Measurements from ENCODE around the gene AP3B1.
"Not testable (repeated sequence)": the region's sequence is repeated elsewhere in the genome, so short reads cannot be mapped to it uniquely, and the experiment has no call there.

AP3B1 gene

GRCh38 chr5:78137290-78137689, 157.2 kb downstream of the AP3B1 start:
- DNase-seq: no peak

- DNase-seq: no peak
Measured at GRCh38 chr5:78133423-78133822, 161.1 kb downstream of the AP3B1 start.

- no peak for DNase-seq
Measured at GRCh38 chr5:78132507-78132906, 162.0 kb downstream of the AP3B1 start.

- DNase-seq: no peak
Measured at GRCh38 chr5:78129597-78129996, 164.9 kb downstream of the AP3B1 start.

GRCh38 chr5:78127875-78128274, 166.6 kb downstream of the AP3B1 start:
- DNase-seq: no peak

- DNase-seq: no peak
Measured at GRCh38 chr5:78126536-78126935, 168.0 kb downstream of the AP3B1 start.

GRCh38 chr5:78116167-78116566, 178.3 kb downstream of the AP3B1 start:
- no peak for DNase-seq

GRCh38 chr5:78113689-78114264, 180.7 kb downstream of the AP3B1 start:
- DNase-seq: no peak

- DNase-seq: no peak
Measured at GRCh38 chr5:78112931-78113330, 181.6 kb downstream of the AP3B1 start.

GRCh38 chr5:78109891-78110324, 184.6 kb downstream of the AP3B1 start:
- no peak for DNase-seq

GRCh38 chr5:78108564-78108963, 185.9 kb downstream of the AP3B1 start:
- DNase-seq: no peak

GRCh38 chr5:78103232-78103918, 191.1 kb downstream of the AP3B1 start:
- DNase-seq: no peak

- no peak for DNase-seq
Measured at GRCh38 chr5:78102500-78102899, 192.0 kb downstream of the AP3B1 start.

- no peak for DNase-seq
Measured at GRCh38 chr5:78095125-78095524, 199.4 kb downstream of the AP3B1 start.

GRCh38 chr5:78090002-78090401, 204.5 kb downstream of the AP3B1 start:
- DNase-seq: no peak

- DNase-seq: no peak
Measured at GRCh38 chr5:78078858-78079257, 215.6 kb downstream of the AP3B1 start.

- no peak for DNase-seq
Measured at GRCh38 chr5:78077369-78078068, 217.0 kb downstream of the AP3B1 start.

GRCh38 chr5:78076351-78076750, 218.1 kb downstream of the AP3B1 start:
- no peak for DNase-seq

- DNase-seq: no peak
Measured at GRCh38 chr5:78075301-78075700, 219.2 kb downstream of the AP3B1 start.

GRCh38 chr5:78070691-78071090, 223.8 kb downstream of the AP3B1 start:
- DNase-seq: not testable (repeated sequence)

GRCh38 chr5:78067581-78067980, 226.9 kb downstream of the AP3B1 start:
- not testable (repeated sequence) for DNase-seq

- DNase-seq: not testable (repeated sequence)
Measured at GRCh38 chr5:78066722-78067121, 227.8 kb downstream of the AP3B1 start.

GRCh38 chr5:78065663-78066062, 228.8 kb downstream of the AP3B1 start:
- DNase-seq: no peak

- no peak for DNase-seq
Measured at GRCh38 chr5:78064941-78065472, 229.5 kb downstream of the AP3B1 start.
